GM10248 (cell line): ENCODE measurements around the gene OR10R2.

Source experiments
- CTCF ChIA-PET: fragments of 300-600 bp; sonication (Branson Sonifier 250); formaldehyde crosslinking; extraction: SDS; loops from one replicate; lab custom pipeline; 2021; ENCODE audit warnings: antibody characterized with exemption; lab: Yijun Ruan, JAX
- POLR2A ChIA-PET: fragments of 350-650 bp; sonication (Branson Sonifier 250); formaldehyde crosslinking; extraction: SDS; loops from one replicate; lab custom pipeline; 2020; ENCODE audit warnings: antibody characterized with exemption; lab: Yijun Ruan, JAX
- DNase-seq: peaks from one replicate; pipeline ENCODE4 v3.0.0; 2012; ENCODE audit errors: extremely low spot score
- TF ChIP-seq, protein P1 (sequence below): IDR thresholded peaks from 2 replicates; pipeline ENCODE4 v1.5.1; 2012; ENCODE audit warnings: mild to moderate bottlenecking, low read depth; ENCODE audit errors: extremely low read depth, missing control alignments, control extremely low read depth

Gene OR10R2

DNA sequence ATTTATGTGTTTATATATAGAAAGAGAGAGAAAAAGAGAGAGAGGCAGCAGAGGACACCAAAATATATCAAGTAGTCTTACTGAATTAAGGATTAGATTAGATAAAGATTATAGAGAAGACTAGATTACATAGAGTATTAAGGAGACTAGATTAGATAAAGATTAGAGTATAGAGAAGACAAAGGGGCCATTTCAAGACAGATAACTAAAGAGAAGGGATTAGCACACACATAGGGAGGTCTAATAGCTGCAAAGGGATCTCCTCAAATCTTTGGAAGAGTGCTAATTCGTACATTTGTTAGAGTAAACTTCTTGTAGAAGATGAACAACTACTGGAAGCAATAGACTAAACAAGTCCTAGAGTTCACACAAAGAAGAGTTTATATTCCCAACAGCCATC, 48.0 kb downstream of the OR10R2 start:
- ChIA-PET CTCF (no interaction called here), POLR2A (no interaction called here)
- DNase-seq: no peak
- TF ChIP-seq, protein P1, sequence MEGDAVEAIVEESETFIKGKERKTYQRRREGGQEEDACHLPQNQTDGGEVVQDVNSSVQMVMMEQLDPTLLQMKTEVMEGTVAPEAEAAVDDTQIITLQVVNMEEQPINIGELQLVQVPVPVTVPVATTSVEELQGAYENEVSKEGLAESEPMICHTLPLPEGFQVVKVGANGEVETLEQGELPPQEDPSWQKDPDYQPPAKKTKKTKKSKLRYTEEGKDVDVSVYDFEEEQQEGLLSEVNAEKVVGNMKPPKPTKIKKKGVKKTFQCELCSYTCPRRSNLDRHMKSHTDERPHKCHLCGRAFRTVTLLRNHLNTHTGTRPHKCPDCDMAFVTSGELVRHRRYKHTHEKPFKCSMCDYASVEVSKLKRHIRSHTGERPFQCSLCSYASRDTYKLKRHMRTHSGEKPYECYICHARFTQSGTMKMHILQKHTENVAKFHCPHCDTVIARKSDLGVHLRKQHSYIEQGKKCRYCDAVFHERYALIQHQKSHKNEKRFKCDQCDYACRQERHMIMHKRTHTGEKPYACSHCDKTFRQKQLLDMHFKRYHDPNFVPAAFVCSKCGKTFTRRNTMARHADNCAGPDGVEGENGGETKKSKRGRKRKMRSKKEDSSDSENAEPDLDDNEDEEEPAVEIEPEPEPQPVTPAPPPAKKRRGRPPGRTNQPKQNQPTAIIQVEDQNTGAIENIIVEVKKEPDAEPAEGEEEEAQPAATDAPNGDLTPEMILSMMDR: no peak

DNA sequence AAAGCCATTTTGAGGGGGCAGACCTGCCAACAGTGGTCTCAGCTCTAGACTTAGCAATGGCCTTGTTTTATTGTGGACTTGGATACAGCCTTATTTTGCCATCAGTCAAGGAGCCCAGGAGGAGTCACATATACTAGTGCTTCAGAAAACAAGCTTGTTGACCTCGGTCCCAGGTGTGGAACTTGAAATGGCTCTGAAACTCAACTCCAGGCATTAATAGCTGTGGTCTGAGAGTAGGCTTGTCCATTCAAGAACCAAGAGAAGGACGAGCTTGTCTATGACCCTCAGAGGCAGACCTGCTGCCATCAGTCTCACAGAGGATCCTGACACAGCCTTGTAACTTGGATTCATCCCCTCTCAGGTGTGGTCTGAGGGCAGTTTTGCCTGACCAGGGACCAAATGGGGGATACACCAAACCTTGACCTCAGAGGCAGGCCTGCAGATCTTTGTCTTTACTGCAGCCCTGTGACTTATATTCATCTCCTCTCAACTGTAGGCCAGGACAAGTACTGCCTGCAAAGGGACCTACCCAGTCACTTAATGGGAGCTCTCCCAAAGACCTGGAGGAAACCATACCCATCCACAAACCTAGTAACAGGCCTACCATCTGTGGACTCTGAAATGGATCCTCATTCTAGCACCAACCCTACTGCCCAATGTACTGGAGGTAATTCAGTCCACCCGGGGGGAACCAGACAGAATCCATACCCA, 49.1 kb downstream of the OR10R2 start:
- TF ChIP-seq, protein P1: no peak
- DNase-seq: no peak
- ChIA-PET CTCF (interaction anchor here (0.8 to 1.0 kb wide), 2 partner anchors 27 to 548 kb away, joined by 3 read pairs; no protein-coding TSS in a partner anchor), POLR2A (no interaction called here)

DNA sequence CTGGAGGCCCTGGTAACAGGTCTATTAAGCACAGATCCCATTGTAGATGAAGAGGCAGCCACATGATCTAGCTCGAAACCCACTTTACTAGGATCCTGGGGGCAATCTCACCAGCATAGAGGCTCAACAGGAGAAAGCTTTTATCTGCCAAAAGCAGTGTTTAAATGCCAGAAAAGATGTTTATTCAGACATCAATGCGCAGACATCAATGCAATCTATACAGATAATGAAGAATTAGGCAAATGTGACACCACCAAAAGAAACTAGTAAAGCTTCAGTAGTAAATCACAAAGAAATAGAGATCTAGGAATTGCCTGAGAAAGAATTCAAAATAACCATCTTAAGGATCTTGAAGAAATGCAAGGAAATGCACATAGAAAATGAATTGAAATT, 49.6 kb downstream of the OR10R2 start:
- ChIA-PET CTCF (interaction anchor here (0.8 to 1.0 kb wide), 2 partner anchors 27 to 547 kb away, joined by 3 read pairs; no protein-coding TSS in a partner anchor), POLR2A (no interaction called here)
- TF ChIP-seq, protein P1: no peak

DNA sequence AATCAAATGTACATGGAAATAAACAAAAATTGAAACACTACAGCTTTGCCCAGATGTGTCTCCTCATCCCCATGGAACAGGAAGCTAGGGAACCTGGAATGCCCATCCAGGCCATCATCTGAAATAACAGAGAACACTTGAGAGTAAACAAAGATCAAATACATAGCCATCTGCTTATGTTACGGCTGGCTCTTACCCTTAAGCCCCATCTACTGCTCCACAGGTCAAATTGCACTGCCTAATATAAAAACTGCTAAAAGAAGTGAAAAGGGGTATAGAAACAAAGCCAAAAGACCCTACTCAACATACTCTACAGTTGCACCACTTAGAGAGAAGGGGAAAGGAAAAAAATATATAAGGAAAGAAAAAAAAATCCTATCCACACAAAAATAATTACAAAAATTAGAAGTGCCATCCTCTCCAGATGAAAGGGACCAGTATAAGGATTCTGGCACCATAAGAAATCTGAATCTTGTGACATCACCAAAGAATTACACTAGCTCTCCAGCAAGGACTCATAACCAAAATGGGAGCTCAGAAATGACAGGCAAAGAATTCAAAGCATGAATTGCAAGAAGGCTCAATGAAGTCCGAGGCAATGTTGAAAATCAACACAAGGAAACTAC, 55.3 kb downstream of the OR10R2 start:
- POLR2A ChIA-PET: no interaction called here
- CTCF ChIA-PET: interaction anchor here (0.9 to 2.1 kb wide), 4 partner anchors 8 to 471 kb away, joined by 3 to 8 read pairs (median 4); no protein-coding TSS in a partner anchor
- TF ChIP-seq, protein P1: peak; percentile 40
- no peak for DNase-seq

More for the DNA sequence above, 49.6 kb downstream of the OR10R2 start:
- no peak for DNase-seq
